HT1080 (cell line): ENCODE results near the gene RNASE12. TPM values are rescaled to one million over a fixed set of nuclear protein-coding genes. Genes with fewer than 3 reads are reported as not detected.
"Not testable (repeated sequence)": the region's sequence is repeated elsewhere in the genome, so short reads cannot be mapped to it uniquely, and the experiment has no call there.

Experiments used
- DNase-seq: peaks from one replicate; pipeline ENCODE4 v3.0.0-alpha.2; 2015; ENCODE audit warnings: low read depth
- total RNA-seq: library from RNA; depleted of rRNA; stranded (reverse); fragments of >200 nt; shearing (Covaris generic); gene quantifications from 2 replicates; pipeline ENCODE4 v1.2.3, GENCODE V29; 2014

RNASE12 gene
- total RNA-seq, 1 experiment from 2014 or later = not detected

- DNase-seq = no peak
These were observed 23.1 kb upstream of the RNASE12 start for GRCh38 chr14:20614038-20614840.

GRCh38 chr14:20613094-20614037 is 22.2 kb upstream of the RNASE12 start:
- peak; percentile 99 for DNase-seq

GRCh38 chr14:20612403-20612802 is 21.2 kb upstream of the RNASE12 start:
- DNase-seq = no peak

GRCh38 chr14:20611277-20611676 is 20.1 kb upstream of the RNASE12 start:
- no peak for DNase-seq

GRCh38 chr14:20610002-20610765 is 19.0 kb upstream of the RNASE12 start:
- DNase-seq = peak; percentile 84

GRCh38 chr14:20609215-20610001 is 18.2 kb upstream of the RNASE12 start:
- DNase-seq = peak; percentile 88

GRCh38 chr14:20608383-20609110 is 17.4 kb upstream of the RNASE12 start:
- DNase-seq = no peak

- no peak for DNase-seq
These were observed 16.4 kb upstream of the RNASE12 start for GRCh38 chr14:20607617-20608016.

- no peak for DNase-seq
These were observed 15.7 kb upstream of the RNASE12 start for GRCh38 chr14:20606902-20607242.

GRCh38 chr14:20606190-20606901 is 15.2 kb upstream of the RNASE12 start:
- DNase-seq = peak; percentile 37

- DNase-seq = no peak
These were observed 12.9 kb upstream of the RNASE12 start for GRCh38 chr14:20603813-20604690.

GRCh38 chr14:20602583-20602982 is 11.4 kb upstream of the RNASE12 start:
- DNase-seq = no peak

- DNase-seq = no peak
These were observed 10.3 kb upstream of the RNASE12 start for GRCh38 chr14:20601522-20601921.

- no peak for DNase-seq
These were observed 5.9 kb upstream of the RNASE12 start for GRCh38 chr14:20597108-20597507.

- not testable (repeated sequence) for DNase-seq
These were observed 4.5 kb upstream of the RNASE12 start for GRCh38 chr14:20595726-20596125.

- DNase-seq = no peak
These were observed 1.4 kb upstream of the RNASE12 start for GRCh38 chr14:20592574-20592973.

- no peak for DNase-seq
These were observed 3.6 kb downstream of the RNASE12 start, which contains the start of gene RNASE11 for GRCh38 chr14:20587489-20588154. Gene RNASE11 (minus strand): TSS chr14:20588001.

GRCh38 chr14:20583908-20584307 is 7.3 kb downstream of the RNASE12 start:
- DNase-seq = no peak
